Mucosa of rectum (tissue), 2 donors: ENCODE results near the gene TMPRSS6.

ENCODE experiments used
- H3K27ac ChIP-seq, 2 donors: one replicate each; pipeline ENCODE4 v1.7.0; 2013; ENCODE audit warnings: inconsistent platforms in 2 of 2, low read depth in 2 of 2, low read length in 2 of 2
- H3K27me3 ChIP-seq, 2 donors: one replicate each; pipeline ENCODE4 v1.7.0; 2013; ENCODE audit warnings: low read length in 2 of 2; ENCODE audit not compliant: control insufficient read depth in 2 of 2, insufficient read depth in 2 of 2
- H3K36me3 ChIP-seq, 2 donors: one replicate each; pipeline ENCODE4 v1.7.0; 2013; ENCODE audit warnings: low read length in 2 of 2; ENCODE audit not compliant: control insufficient read depth in 2 of 2, insufficient read depth in 2 of 2
- H3K4me1 ChIP-seq, 2 donors: one replicate each; pipeline ENCODE4 v1.7.0; 2013; ENCODE audit warnings: low read length in 2 of 2, mild to moderate bottlenecking in 1 of 2; ENCODE audit not compliant: control insufficient read depth in 2 of 2, insufficient read depth in 2 of 2
- H3K4me3 ChIP-seq, 2 donors: one replicate each; pipeline ENCODE4 v1.7.0; 2013; ENCODE audit warnings: low read length in 2 of 2
- H3K9ac ChIP-seq, 2 donors: one replicate each; pipeline ENCODE4 v1.7.0; 2013; ENCODE audit warnings: low read length in 2 of 2, low read depth in 1 of 2, mild to moderate bottlenecking in 1 of 2
- H3K9me3 ChIP-seq, 2 donors: one replicate each; pipeline ENCODE4 v1.7.0; 2013; ENCODE audit warnings: low read length in 2 of 2; ENCODE audit not compliant: control insufficient read depth in 2 of 2
- donor health status: healthy.
- donor health status: Normal muscosa, but diverticular disease.

The TMPRSS6 gene

DNA sequence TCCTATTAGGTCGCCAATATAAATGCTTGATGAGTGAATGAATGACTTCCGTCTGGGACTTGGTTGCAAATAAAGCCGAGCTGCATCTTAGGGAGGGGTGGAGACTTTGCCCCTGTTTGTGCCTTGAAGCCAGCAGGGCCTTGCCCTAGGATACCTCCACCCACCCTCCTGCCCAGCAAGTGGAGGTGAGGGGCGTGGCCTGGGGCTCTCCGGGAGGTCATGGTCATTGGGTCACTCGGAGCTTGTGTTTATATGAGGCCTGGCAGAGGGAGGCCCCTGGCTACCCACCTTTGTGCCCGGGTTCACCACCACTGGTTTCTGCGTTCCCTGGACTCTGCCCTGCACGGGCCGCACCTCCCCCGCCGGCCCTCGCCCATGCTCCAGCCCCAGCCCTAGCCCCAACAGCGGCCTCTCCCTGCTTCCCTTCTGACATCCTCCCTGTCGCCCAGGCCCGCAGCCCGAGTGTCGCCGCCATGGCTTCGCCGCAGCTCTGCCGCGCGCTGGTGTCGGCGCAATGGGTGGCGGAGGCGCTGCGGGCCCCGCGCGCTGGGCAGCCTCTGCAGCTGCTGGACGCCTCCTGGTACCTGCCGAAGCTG, 85.7 kb downstream of the TMPRSS6 start:
- Histone ChIP-seq H3K9ac (peak overlapping the region; percentile 6 to 76), H3K4me3 (peak overlapping the region; percentile 13 to 67), H3K4me1 (peaks cover 35 to 56% of the 10 kb centered on the region in 2 donors), H3K27me3 (no peaks in the 10 kb centered on the region), H3K36me3 (peaks cover 26 to 35% of the 10 kb centered on the region in 2 donors), H3K9me3 (no peaks in the 10 kb centered on the region), H3K27ac (peak overlapping the region; percentile 96 to 98)

DNA sequence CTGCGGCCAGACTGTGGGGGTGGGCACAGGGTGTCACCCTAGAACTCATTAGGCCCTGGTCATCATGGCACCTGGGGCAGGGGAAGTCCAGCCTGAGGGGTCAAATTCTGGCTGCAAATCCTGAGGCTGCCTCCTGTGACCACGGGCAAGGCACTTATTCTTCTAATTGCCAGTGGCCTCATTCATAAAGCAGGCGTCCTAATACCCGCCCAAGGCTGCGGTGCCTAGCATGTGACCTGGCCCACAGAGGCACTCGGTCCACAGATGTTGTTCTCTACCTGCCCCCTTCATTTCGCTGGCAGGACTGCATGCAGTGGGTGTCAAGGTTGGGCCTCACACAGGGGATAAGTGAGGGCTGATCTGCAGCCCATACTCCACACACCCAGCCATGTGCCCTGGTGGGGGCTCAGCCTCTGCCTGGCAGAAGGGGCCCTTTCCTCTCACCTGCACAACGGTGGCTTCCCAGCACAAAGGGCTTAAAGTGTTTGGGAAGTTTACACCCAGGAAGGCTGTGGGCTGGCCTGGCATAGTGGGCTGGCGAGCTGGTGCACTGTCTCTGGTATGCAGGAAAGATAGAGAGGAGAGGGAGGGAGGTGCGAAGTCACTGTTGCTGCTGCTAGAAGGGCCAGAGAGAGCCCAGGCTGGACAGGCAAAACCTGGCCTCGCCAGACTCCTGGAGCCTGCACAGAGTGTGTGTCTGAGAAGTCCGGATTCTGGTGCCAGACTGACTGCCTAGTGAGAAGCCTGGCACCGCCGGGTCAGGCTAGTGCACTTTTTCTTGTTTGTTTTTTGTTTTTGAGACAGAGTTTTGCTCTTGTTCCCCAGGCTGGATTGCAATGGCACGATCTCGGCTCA, 86.8 kb downstream of the TMPRSS6 start:
- Histone ChIP-seq H3K27me3 (no peaks in the 10 kb centered on the region), H3K4me1 (peaks cover 42 to 63% of the 10 kb centered on the region in 2 donors), H3K36me3 (peaks cover 22 to 32% of the 10 kb centered on the region in 2 donors), H3K9ac (peak overlapping the region; percentile 26 to 76), H3K9me3 (no peaks in the 10 kb centered on the region), H3K4me3 (no peak overlapping the region), H3K27ac (peak overlapping the region; percentile 96 to 98)

DNA sequence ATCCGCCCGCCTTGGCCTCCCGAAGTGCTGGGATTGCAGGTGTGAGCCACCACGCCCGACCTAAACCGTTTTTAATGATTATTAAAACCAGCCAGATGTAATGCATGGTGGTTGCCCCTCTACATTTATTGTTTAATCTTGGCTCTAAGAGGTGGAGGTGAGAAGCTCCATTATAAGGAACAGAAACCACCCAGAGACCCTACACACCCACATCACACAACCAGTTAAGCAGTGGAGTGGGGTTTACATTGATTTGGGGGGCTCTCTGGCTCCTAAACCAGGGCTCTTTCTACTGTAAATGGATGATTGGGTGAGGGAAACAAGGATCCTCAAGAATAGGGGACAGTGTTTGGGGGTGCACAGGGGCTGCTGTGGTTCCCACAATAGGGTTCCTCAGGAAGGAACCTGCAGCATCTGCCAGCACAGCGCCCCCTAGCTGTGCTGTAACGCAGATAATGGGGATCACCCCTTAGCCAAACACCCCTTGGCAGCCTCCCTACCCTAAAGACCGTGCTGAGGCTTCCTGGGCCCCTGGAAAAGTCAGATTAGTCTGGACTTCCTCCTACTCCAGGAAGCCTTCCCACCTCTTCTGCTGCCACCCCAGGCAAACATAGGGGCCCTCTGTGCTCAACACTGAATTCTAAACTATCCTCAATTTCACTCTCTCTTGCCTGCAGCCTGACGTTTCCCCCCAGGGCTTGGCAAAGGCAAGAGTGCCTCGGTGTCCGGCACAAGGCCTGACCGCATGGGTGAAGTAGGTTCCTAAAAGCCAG, 87.6 kb downstream of the TMPRSS6 start:
- Histone ChIP-seq H3K4me3 (peak overlapping the region in 1 of 2 donors; percentile 42), H3K27me3 (no peaks in the 10 kb centered on the region), H3K36me3 (peaks cover 17 to 27% of the 10 kb centered on the region in 2 donors), H3K9ac (peak overlapping the region; percentile 26 to 47), H3K9me3 (no peaks in the 10 kb centered on the region), H3K4me1 (peaks cover 49 to 68% of the 10 kb centered on the region in 2 donors), H3K27ac (peak overlapping the region; percentile 96 to 98)

GRCh38 chr22:37021041-37021440, 88.5 kb downstream of the TMPRSS6 start:
- Histone ChIP-seq H3K9me3 (no peaks in the 10 kb centered on the region), H3K27ac (peak overlapping the region; percentile 96 to 98), H3K27me3 (no peaks in the 10 kb centered on the region), H3K4me1 (peaks cover 52 to 70% of the 10 kb centered on the region in 2 donors), H3K4me3 (peak overlapping the region; percentile 31 to 33), H3K9ac (peak overlapping the region in 1 of 2 donors; percentile 67), H3K36me3 (peaks cover 13 to 27% of the 10 kb centered on the region in 2 donors)

DNA sequence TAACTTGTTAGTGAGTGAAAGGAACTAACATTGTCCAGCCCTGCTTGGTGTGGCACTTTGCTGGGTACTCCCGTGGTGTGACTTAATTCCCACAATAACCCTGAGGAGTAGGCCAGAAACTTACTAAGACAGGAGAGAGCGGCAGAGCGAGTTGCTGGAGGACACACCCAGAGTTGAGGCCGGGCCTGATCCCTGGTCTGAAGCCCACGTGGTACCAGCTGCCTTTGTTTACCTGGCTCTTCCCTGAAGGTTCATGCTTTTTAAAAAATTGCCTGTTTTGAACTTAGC, 89.4 kb downstream of the TMPRSS6 start:
- Histone ChIP-seq H3K27ac (peak overlapping the region; percentile 96 to 98), H3K9me3 (no peaks in the 10 kb centered on the region), H3K9ac (peak overlapping the region; percentile 76 to 97), H3K4me1 (peaks cover 50 to 68% of the 10 kb centered on the region in 2 donors), H3K27me3 (no peaks in the 10 kb centered on the region), H3K36me3 (peaks cover 7 to 18% of the 10 kb centered on the region in 2 donors), H3K4me3 (peak overlapping the region; percentile 78 to 84)

DNA sequence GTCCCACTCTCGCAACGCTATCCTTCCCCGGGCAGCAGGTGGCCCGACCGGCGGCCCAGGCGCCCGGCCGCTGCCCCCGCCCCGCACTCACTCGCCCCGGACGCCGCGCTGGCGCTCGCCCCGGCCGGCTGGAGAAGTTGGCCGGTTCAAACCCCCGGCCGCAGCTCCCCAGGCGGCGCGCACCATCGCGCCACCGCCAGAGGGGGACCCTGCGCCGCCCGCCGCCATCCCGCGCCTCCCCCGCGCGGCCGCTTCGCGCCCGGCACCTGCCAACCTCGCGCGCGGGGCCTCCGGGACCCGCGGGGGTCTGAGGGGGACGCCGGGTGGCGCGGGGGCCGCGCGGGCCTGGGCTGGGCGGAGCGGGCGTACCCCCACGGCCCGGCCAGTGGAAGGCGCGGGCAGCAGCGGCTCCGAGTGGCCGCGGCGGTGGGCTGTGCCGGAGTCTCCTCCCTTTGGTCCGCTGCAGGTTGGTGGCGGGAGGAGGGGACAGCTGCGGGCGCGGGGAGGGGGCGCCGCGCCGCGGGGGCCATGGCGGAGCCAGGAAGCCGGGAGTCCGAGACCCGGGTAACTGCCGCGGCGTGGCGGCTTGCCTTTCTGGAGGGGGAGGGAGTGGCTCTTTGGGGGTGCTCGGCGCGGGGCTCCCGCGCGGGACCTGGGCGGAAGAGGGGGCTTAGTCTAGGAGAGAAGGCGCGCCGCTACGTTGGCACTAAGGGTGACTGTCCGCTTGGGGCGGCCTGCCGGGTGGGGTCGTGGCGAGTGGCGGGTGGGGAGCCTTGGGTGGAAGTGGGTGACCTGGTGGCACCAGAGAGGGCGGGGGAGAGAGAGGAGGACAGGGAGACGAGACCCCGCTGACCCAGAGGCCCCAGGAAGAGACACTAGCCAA, 90.0 kb downstream of the TMPRSS6 start, which contains the start of the genes MPST and TST:
Gene MPST, plus strand, starts transcription at position 434 of the 883 bp plus-strand sequence. Its CDS starts 95 bp downstream, at position 529.
Gene TST, minus strand, starts transcription at position 139 of the 883 bp plus-strand sequence. CDS start 715 bp downstream, outside the sequence.
- Histone ChIP-seq H3K9me3 (no peaks in the 10 kb centered on the region), H3K9ac (peak within 1 kb of the TSS; percentile 86 to 97), H3K27ac (peak within 1 kb of the TSS; percentile 96 to 98), H3K27me3 (no peaks in the 10 kb centered on the region), H3K4me1 (peaks cover 53 to 68% of the 10 kb centered on the region in 2 donors), H3K4me3 (peak within 1 kb of the TSS; percentile 78 to 84), H3K36me3 (peaks cover 7 to 13% of the 10 kb centered on the region in 2 donors)

DNA sequence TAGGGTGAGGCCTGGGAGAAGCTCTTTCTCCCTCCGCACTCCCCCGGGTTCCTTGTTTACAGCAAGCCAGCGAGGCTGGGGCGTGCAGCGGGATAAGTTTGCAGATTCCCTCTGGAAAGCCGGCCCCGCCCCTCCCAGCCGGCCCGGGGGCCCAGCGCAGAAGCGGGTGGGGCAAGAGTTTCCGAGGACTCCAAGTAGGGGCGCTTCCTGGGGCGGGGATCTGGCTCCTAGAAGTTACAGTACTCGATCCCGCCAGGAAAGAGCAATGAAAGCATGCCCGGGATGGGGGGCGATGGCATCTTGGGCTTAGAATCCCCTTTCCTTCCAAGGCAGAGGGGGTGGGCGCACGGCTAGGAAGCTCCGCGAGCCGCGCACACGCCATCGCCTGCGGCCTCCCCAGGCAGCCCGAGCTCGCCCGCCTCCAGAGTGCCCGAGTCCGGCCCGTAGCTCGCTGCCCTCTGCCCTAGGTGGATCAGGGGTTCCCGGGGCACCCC, 90.7 kb downstream of the TMPRSS6 start:
- Histone ChIP-seq H3K4me3 (peak overlapping the region; percentile 73 to 83), H3K9ac (peak overlapping the region; percentile 86 to 97), H3K27ac (peak overlapping the region; percentile 95 to 98), H3K27me3 (no peaks in the 10 kb centered on the region), H3K9me3 (no peaks in the 10 kb centered on the region), H3K36me3 (peaks cover 7 to 10% of the 10 kb centered on the region in 2 donors), H3K4me1 (peaks cover 49 to 65% of the 10 kb centered on the region in 2 donors)

GRCh38 chr22:37018086-37018814, 91.3 kb downstream of the TMPRSS6 start:
- Histone ChIP-seq H3K9ac (peak overlapping the region; percentile 86 to 97), H3K36me3 (peaks cover 7 to 10% of the 10 kb centered on the region in 2 donors), H3K4me3 (peak overlapping the region; percentile 73 to 83), H3K4me1 (peaks cover 53 to 65% of the 10 kb centered on the region in 2 donors), H3K9me3 (no peaks in the 10 kb centered on the region), H3K27ac (peak overlapping the region; percentile 95 to 98), H3K27me3 (no peaks in the 10 kb centered on the region)
